Neural cell (in vitro differentiated cells): ENCODE results near the gene ELP1. TPM values are rescaled to one million over a fixed set of nuclear protein-coding genes. Genes with fewer than 3 reads are reported as not detected.
"Not testable (repeated sequence)": the region's sequence is repeated elsewhere in the genome, so short reads cannot be mapped to it uniquely, and the experiment has no call there.

Source experiments
- H2AFZ ChIP-seq: fragments of 200-600, 300-800 bp; sonication (generic), shearing (Covaris generic); 2 replicates; pipeline ENCODE4 v1.6.0; 2014; ENCODE audit warnings: low read depth, mild to moderate bottlenecking, antibody characterized with exemption, low read length, moderate library complexity
- H3F3A ChIP-seq: fragments of 200-600 bp; shearing (Covaris generic); 2 replicates; pipeline ENCODE4 v1.6.1; 2016; ENCODE audit warnings: mild to moderate bottlenecking, moderate library complexity, mixed read lengths, antibody characterized with exemption, low read length; ENCODE audit not compliant: insufficient read depth, poor library complexity, severe bottlenecking
- H3K27ac ChIP-seq: fragments of 200-600, 300-800 bp; sonication (generic), shearing (Covaris generic); 2 replicates; pipeline ENCODE4 v1.5.1; 2014; ENCODE audit warnings: mild to moderate bottlenecking, low read length, moderate library complexity
- H3K27me3 ChIP-seq: fragments of 300-800, 200-600 bp; sonication (generic), shearing (Covaris generic); 2 replicates; pipeline ENCODE4 v1.6.0; 2014; ENCODE audit warnings: mild to moderate bottlenecking, low read depth, low read length, moderate library complexity; ENCODE audit not compliant: insufficient read depth
- H3K36me3 ChIP-seq: fragments of 300-800, 200-600 bp; sonication (generic), shearing (Covaris generic); 2 replicates; pipeline ENCODE4 v1.5.1; 2014; ENCODE audit warnings: mild to moderate bottlenecking, antibody characterized with exemption, low read length, moderate library complexity; ENCODE audit not compliant: insufficient read depth
- H3K4me2 ChIP-seq: fragments of 300-800, 200-600 bp; sonication (generic), shearing (Covaris generic); 2 replicates; pipeline ENCODE4 v1.6.0; 2014; ENCODE audit warnings: mild to moderate bottlenecking, low read length
- H3K4me3 ChIP-seq: fragments of 300-800, 200-600 bp; sonication (generic), shearing (Covaris generic); 2 replicates; pipeline ENCODE4 v1.5.1; 2014; ENCODE audit warnings: mild to moderate bottlenecking, low read length, moderate library complexity
- H3K79me2 ChIP-seq: fragments of 200-600 bp; shearing (Covaris generic); replicated peaks from 2 replicates; pipeline ENCODE4 v1.6.0; 2014; ENCODE audit warnings: mild to moderate bottlenecking, low read length, moderate library complexity; ENCODE audit not compliant: insufficient read depth
- H3K9ac ChIP-seq: fragments of 300-800, 200-600 bp; sonication (generic), shearing (Covaris generic); 2 replicates; pipeline ENCODE4 v1.6.1; 2016; ENCODE audit warnings: mild to moderate bottlenecking, low read length, mixed read lengths
- H3K9me2 ChIP-seq: fragments of 200-600 bp; shearing (Covaris generic); 2 replicates; pipeline ENCODE4 v1.6.1; 2016; ENCODE audit warnings: mild to moderate bottlenecking, low read length, mixed read lengths; ENCODE audit not compliant: insufficient read depth
- H3K9me3 ChIP-seq: fragments of 200-600, 300-800 bp; sonication (generic), shearing (Covaris generic); 2 replicates; pipeline ENCODE4 v1.6.1; 2016; ENCODE audit warnings: mild to moderate bottlenecking, mixed run types, low read length, moderate library complexity, mixed read lengths
- H4K20me1 ChIP-seq: fragments of 200-600 bp; shearing (Covaris generic); 2 replicates; pipeline ENCODE4 v1.6.1; 2016; ENCODE audit warnings: mild to moderate bottlenecking, mixed run types; ENCODE audit not compliant: insufficient read depth
- CTCF ChIP-seq: fragments of 450-650 bp; IDR thresholded peaks from 2 replicates; pipeline ENCODE4 v1.5.1; 2014; ENCODE audit warnings: antibody characterized with exemption, mild to moderate bottlenecking, moderate library complexity; ENCODE audit not compliant: poor library complexity, severe bottlenecking
- EP300 ChIP-seq: fragments of 450-650 bp; conservative IDR thresholded peaks from 2 replicates; pipeline ENCODE4 v1.6.1; 2014; ENCODE audit warnings: antibody characterized with exemption, mild to moderate bottlenecking, moderate library complexity; ENCODE audit not compliant: poor library complexity, severe bottlenecking
- EZH2 ChIP-seq: fragments of 200-600, 300-800 bp; shearing (Covaris generic), sonication (generic); IDR thresholded peaks from 2 replicates; pipeline ENCODE4 v1.6.1; 2014; ENCODE audit warnings: antibody characterized with exemption, low read length, borderline replicate concordance, mild to moderate bottlenecking; ENCODE audit not compliant: insufficient read depth, poor library complexity, severe bottlenecking
- MXI1 ChIP-seq: fragments of 450-650 bp; conservative IDR thresholded peaks from 2 replicates; pipeline ENCODE4 v1.6.1; 2014; ENCODE audit warnings: antibody characterized with exemption, mild to moderate bottlenecking; ENCODE audit not compliant: poor library complexity, severe bottlenecking
- POLR2AphosphoS5 ChIP-seq: IDR thresholded peaks from 2 replicates; pipeline ENCODE4 v1.6.1; 2012
- RAD21 ChIP-seq: fragments of 450-650 bp; conservative IDR thresholded peaks from 2 replicates; pipeline ENCODE4 v1.6.1; 2014; ENCODE audit warnings: antibody characterized with exemption, mild to moderate bottlenecking, moderate library complexity
- REST ChIP-seq: IDR thresholded peaks from 2 replicates; pipeline ENCODE4 v1.6.1; 2012; ENCODE audit warnings: borderline replicate concordance
- SMC3 ChIP-seq: fragments of 450-650 bp; conservative IDR thresholded peaks from 2 replicates; pipeline ENCODE4 v1.6.1; 2014; ENCODE audit warnings: antibody characterized with exemption, mild to moderate bottlenecking, moderate library complexity; ENCODE audit not compliant: poor library complexity
- TAF1 ChIP-seq: IDR thresholded peaks from 2 replicates; pipeline ENCODE4 v1.6.1; 2012; ENCODE audit warnings: low read depth
- polyA plus RNA-seq: library from polyadenylated mRNA; depleted of rRNA; stranded (reverse); fragments of >200 nt; gene quantifications from 2 replicates; pipeline ENCODE4 v1.2.3, GENCODE V29; 2014

ELP1 gene
- polyA plus RNA-seq, 1 donor from 2014 or later = 112 TPM

- no peaks in the 10 kb centered on the region for H3K27me3 ChIP-seq
- H3F3A ChIP-seq = no peaks in the 10 kb centered on the region
- no peak overlapping the region for H3K9ac ChIP-seq
- H3K79me2 ChIP-seq = no peaks in the 10 kb centered on the region
- TF ChIP-seq EP300 = no peak
- TF ChIP-seq CTCF = no peak
- TF ChIP-seq MXI1 = no peak
- TF ChIP-seq SMC3 = no peak
- no peak for TF ChIP-seq REST
- no peak for TF ChIP-seq RAD21
- no peak for TF ChIP-seq POLR2AphosphoS5
- no peak for TF ChIP-seq EZH2
- TF ChIP-seq TAF1 = no peak
- H3K27ac ChIP-seq = no peak overlapping the region
- H4K20me1 ChIP-seq = no peaks in the 10 kb centered on the region
- no peak overlapping the region for H2AFZ ChIP-seq
- no peak overlapping the region for H3K4me2 ChIP-seq
- no peak overlapping the region for H3K4me3 ChIP-seq
- H3K9me3 ChIP-seq = no peaks in the 10 kb centered on the region
- H3K9me2 ChIP-seq = no peaks in the 10 kb centered on the region
- H3K36me3 ChIP-seq = no peaks in the 10 kb centered on the region
These were observed 38.3 kb upstream of the ELP1 start for GRCh38 chr9:108972186-108972585.

- not testable (repeated sequence) for H3K27ac ChIP-seq, H3K9ac ChIP-seq, H2AFZ ChIP-seq, H3K9me3 ChIP-seq, H3K4me3 ChIP-seq, H3K27me3 ChIP-seq, H3K79me2 ChIP-seq, H3K36me3 ChIP-seq, H4K20me1 ChIP-seq, H3K9me2 ChIP-seq, H3K4me2 ChIP-seq, H3F3A ChIP-seq
These were observed 37.5 kb upstream of the ELP1 start for GRCh38 chr9:108971392-108971791.

GRCh38 chr9:108967916-108968315 lies 34.0 kb upstream of the ELP1 start:
- H2AFZ ChIP-seq = no peak overlapping the region
- no peaks in the 10 kb centered on the region for H3F3A ChIP-seq
- H3K4me2 ChIP-seq = no peak overlapping the region
- H3K27ac ChIP-seq = no peak overlapping the region
- no peak overlapping the region for H3K4me3 ChIP-seq
- TF ChIP-seq POLR2AphosphoS5 (no peak), REST (no peak), RAD21 (no peak), SMC3 (no peak), MXI1 (no peak)
- H3K9me2 ChIP-seq = no peaks in the 10 kb centered on the region
- no peaks in the 10 kb centered on the region for H3K27me3 ChIP-seq
- no peaks in the 10 kb centered on the region for H3K79me2 ChIP-seq
- no peaks in the 10 kb centered on the region for H3K9me3 ChIP-seq
- H3K36me3 ChIP-seq = no peaks in the 10 kb centered on the region
- no peak overlapping the region for H3K9ac ChIP-seq
- no peaks in the 10 kb centered on the region for H4K20me1 ChIP-seq
